MM.1S (cell line): Measurements from ENCODE around the gene PSD2.

ENCODE experiments used
- DNase-seq: peaks from one replicate; pipeline ENCODE4 v3.0.0-alpha.2; 2015
- H2AFZ ChIP-seq: fragments of 300-600 bp; sonication (generic); 2 replicates; pipeline ENCODE4 v1.6.0; 2016; ENCODE audit warnings: antibody characterized with exemption, low read length
- H3F3A ChIP-seq: fragments of 300-600 bp; sonication (generic); 2 replicates; pipeline ENCODE4 v1.6.1; 2016; ENCODE audit warnings: mild to moderate bottlenecking, antibody characterized with exemption, low read length, moderate library complexity, mixed read lengths; ENCODE audit not compliant: insufficient read depth
- H3K27ac ChIP-seq: fragments of 300-600 bp; sonication (generic); 2 replicates; pipeline ENCODE4 v1.5.1; 2016; ENCODE audit warnings: mild to moderate bottlenecking, low read length
- H3K27me3 ChIP-seq: fragments of 300-600 bp; sonication (generic); replicated peaks from 2 replicates; pipeline ENCODE4 v1.6.0; 2016; ENCODE audit warnings: low read length; ENCODE audit not compliant: insufficient read depth
- H3K36me3 ChIP-seq: fragments of 300-600 bp; sonication (generic); replicated peaks from 2 replicates; pipeline ENCODE4 v1.6.1; 2016; ENCODE audit warnings: mild to moderate bottlenecking, low read length, mixed read lengths; ENCODE audit not compliant: insufficient read depth
- H3K4me1 ChIP-seq: fragments of 300-600 bp; sonication (generic); 2 replicates; pipeline ENCODE4 v1.6.1; 2016; ENCODE audit warnings: low read length, mixed read lengths
- H3K4me2 ChIP-seq: fragments of 300-600 bp; sonication (generic); 2 replicates; pipeline ENCODE4 v1.6.0; 2016; ENCODE audit warnings: low read depth, low read length
- H3K4me3 ChIP-seq: fragments of 300-600 bp; sonication (generic); 2 replicates; pipeline ENCODE4 v1.5.1; 2016; ENCODE audit warnings: low read length, mixed read lengths
- H3K79me2 ChIP-seq: fragments of 300-600 bp; sonication (generic); 2 replicates; pipeline ENCODE4 v1.6.1; 2016; ENCODE audit warnings: mixed run types, low read length, mixed read lengths
- H3K9ac ChIP-seq: fragments of 300-600 bp; sonication (generic); 2 replicates; pipeline ENCODE4 v1.6.1; 2016; ENCODE audit warnings: low read length, mixed read lengths
- H3K9me2 ChIP-seq: fragments of 300-600 bp; sonication (generic); replicated peaks from 2 replicates; pipeline ENCODE4 v1.6.1; 2016; ENCODE audit warnings: mild to moderate bottlenecking, low read length, mixed read lengths; ENCODE audit not compliant: insufficient read depth
- H3K9me3 ChIP-seq: fragments of 300-600 bp; sonication (generic); replicated peaks from 2 replicates; pipeline ENCODE4 v1.6.1; 2016; ENCODE audit warnings: mild to moderate bottlenecking, low read length, mixed read lengths; ENCODE audit not compliant: insufficient read depth
- H4K20me1 ChIP-seq: fragments of 300-600 bp; sonication (generic); 2 replicates; pipeline ENCODE4 v1.6.1; 2016; ENCODE audit warnings: mild to moderate bottlenecking, low read length, moderate library complexity, mixed read lengths; ENCODE audit not compliant: insufficient read depth
- CTCF ChIP-seq: fragments of 300-600 bp; sonication (generic); IDR thresholded peaks from 2 replicates; pipeline ENCODE4 v1.5.1; 2016; ENCODE audit warnings: antibody characterized with exemption, low read length, mixed read lengths
- EZH2 ChIP-seq: fragments of 300-600 bp; sonication (generic); optimal IDR thresholded peaks from 2 replicates; pipeline ENCODE3; 2017; ENCODE audit warnings: low read depth, mild to moderate bottlenecking, antibody characterized with exemption, low read length, mixed read lengths
- EZH2phosphoT487 ChIP-seq: fragments of 300-600 bp; sonication (generic); IDR thresholded peaks from 2 replicates; pipeline ENCODE4 v1.6.1; 2018; ENCODE audit warnings: antibody characterized with exemption, low read length

The PSD2 gene

GRCh38 chr5:139776861-139777260, 18.7 kb upstream of the PSD2 start:
- Histone ChIP-seq H3K4me1 (no peaks in the 10 kb centered on the region), H2AFZ (no peak overlapping the region), H3K36me3 (no peaks in the 10 kb centered on the region), H3K9me3 (no peaks in the 10 kb centered on the region), H3K9me2 (no peaks in the 10 kb centered on the region), H3K27me3 (0 out of 2 replicates have a peak, but pooled peaks cover 3% of the 10 kb centered on the region), H3K4me2 (no peak overlapping the region), H3K79me2 (no peaks in the 10 kb centered on the region), H3K4me3 (no peak overlapping the region), H4K20me1 (no peaks in the 10 kb centered on the region), H3K27ac (no peak overlapping the region), H3K9ac (no peak overlapping the region), H3F3A (no peaks in the 10 kb centered on the region)
- TF ChIP-seq EZH2 (no peak), CTCF (no peak), EZH2phosphoT487 (no peak)
- DNase-seq, result no peak

- H3K27ac ChIP-seq, result no peak overlapping the region
- TF ChIP-seq CTCF (no peak), EZH2phosphoT487 (no peak), EZH2 (no peak)
- no peaks in the 10 kb centered on the region for H3K36me3 ChIP-seq
- peaks cover 9% of the 10 kb centered on the region for H3K27me3 ChIP-seq
- no peaks in the 10 kb centered on the region for H4K20me1 ChIP-seq
- H3K9me3 ChIP-seq, result no peaks in the 10 kb centered on the region
- no peaks in the 10 kb centered on the region for H3K9me2 ChIP-seq
- H3K4me2 ChIP-seq, result no peak overlapping the region
- H2AFZ ChIP-seq, result no peak overlapping the region
- no peaks in the 10 kb centered on the region for H3K79me2 ChIP-seq
- H3K9ac ChIP-seq, result no peak overlapping the region
- no peak for DNase-seq
- no peaks in the 10 kb centered on the region for H3F3A ChIP-seq
- no peak overlapping the region for H3K4me3 ChIP-seq
- H3K4me1 ChIP-seq, result no peaks in the 10 kb centered on the region
Measured at GRCh38 chr5:139783436-139783965, 12.1 kb upstream of the PSD2 start.

GRCh38 chr5:139784488-139784887, 11.1 kb upstream of the PSD2 start:
- no peaks in the 10 kb centered on the region for H3K9me2 ChIP-seq
- no peaks in the 10 kb centered on the region for H3K79me2 ChIP-seq
- no peak overlapping the region for H2AFZ ChIP-seq
- DNase-seq, result no peak
- no peaks in the 10 kb centered on the region for H4K20me1 ChIP-seq
- H3K9me3 ChIP-seq, result no peaks in the 10 kb centered on the region
- H3K27ac ChIP-seq, result no peak overlapping the region
- no peak overlapping the region for H3K9ac ChIP-seq
- no peaks in the 10 kb centered on the region for H3K36me3 ChIP-seq
- H3K4me3 ChIP-seq, result no peak overlapping the region
- H3K4me1 ChIP-seq, result no peaks in the 10 kb centered on the region
- TF ChIP-seq EZH2 (no peak), CTCF (no peak), EZH2phosphoT487 (no peak)
- H3K4me2 ChIP-seq, result no peak overlapping the region
- peaks cover 12% of the 10 kb centered on the region for H3K27me3 ChIP-seq
- H3F3A ChIP-seq, result no peaks in the 10 kb centered on the region
